ENCODE data around the gene KCNG3. TPM values are rescaled to one million over a fixed set of nuclear protein-coding genes. Genes with fewer than 3 reads are reported as not detected.
"Not testable (repeated sequence)": the region's sequence is repeated elsewhere in the genome, so short reads cannot be mapped to it uniquely, and the experiment has no call there.

The KCNG3 gene
- total RNA-seq, 2 donors from 2014 or later = not detected

DNA sequence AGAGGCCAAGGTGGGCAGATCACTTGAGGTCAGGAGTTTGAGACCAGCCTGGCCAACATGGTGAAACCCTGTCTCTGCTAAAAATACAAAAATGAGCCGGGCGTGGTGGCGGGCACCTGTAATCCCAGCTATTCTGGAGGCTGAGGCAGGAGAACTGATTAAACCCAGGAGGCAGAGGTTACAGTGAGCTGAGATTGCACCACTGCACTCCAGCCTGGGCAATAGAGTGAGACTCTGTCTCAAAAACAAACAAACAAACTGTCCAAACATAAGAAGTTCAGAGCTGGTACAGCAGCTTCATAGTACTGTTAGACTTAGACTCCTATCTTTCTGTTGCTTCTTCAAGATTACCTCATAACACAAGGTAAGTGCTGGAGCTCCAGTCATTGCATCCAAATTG, 100.5 kb downstream of the KCNG3 start:
- not testable (repeated sequence) for DNase-seq (ENCODE audit: low spot score); H3K36me3 Mint-ChIP-seq; H3K4me3 Mint-ChIP-seq; H3K4me1 Mint-ChIP-seq (ENCODE audit: low read depth in 2 of 2); ATAC-seq; H3K9me3 Mint-ChIP-seq; H3K27ac Mint-ChIP-seq
- peaks cover 0 to 14% of the 10 kb centered on the region in 2 donors for H3K27me3 Mint-ChIP-seq

- no peaks in the 10 kb centered on the region for H3K36me3 Mint-ChIP-seq
- H3K27ac Mint-ChIP-seq = no peak overlapping the region
- no peaks in the 10 kb centered on the region for H3K4me1 Mint-ChIP-seq (ENCODE audit: low read depth in 2 of 2)
These were observed 101.6 kb downstream of the KCNG3 start for GRCh38 chr2:42392191-42392590.

More at GRCh38 chr2:42392191-42392590, 101.6 kb downstream of the KCNG3 start:
- H3K4me3 Mint-ChIP-seq = no peak overlapping the region
- DNase-seq (ENCODE audit: low spot score) (no peak), ATAC-seq (no peak)
- H3K27me3 Mint-ChIP-seq = peaks cover 0 to 14% of the 10 kb centered on the region in 2 donors
- no peaks in the 10 kb centered on the region for H3K9me3 Mint-ChIP-seq

Other genes with a start within 250 kb of the KCNG3 start
- gene COX7A2L, start 132.8 kb downstream of the KCNG3 start, total RNA-seq = 100 to 1,000 TPM in 1 of 2 donors, 10 to 100 TPM in 1; 70.8 to 102 TPM
- 10 to 100 TPM; 18.7 to 21.2 TPM for gene MTA3, start 74.7 kb upstream of the KCNG3 start, total RNA-seq